GM20431 (cell line): ENCODE data around the gene TIPIN.
"Not testable (repeated sequence)": the region's sequence is repeated elsewhere in the genome, so short reads cannot be mapped to it uniquely, and the experiment has no call there.

ENCODE experiments used
- in situ Hi-C: fragments of 300-500 bp; cut with MseI, MboI; formaldehyde crosslinking; loops from one replicate; pipeline ENCODE4 v1.15.0; 2020; ENCODE audit warnings: low sequenced_read_pairs; ENCODE audit not compliant: unreplicated experiment

Gene TIPIN

DNA sequence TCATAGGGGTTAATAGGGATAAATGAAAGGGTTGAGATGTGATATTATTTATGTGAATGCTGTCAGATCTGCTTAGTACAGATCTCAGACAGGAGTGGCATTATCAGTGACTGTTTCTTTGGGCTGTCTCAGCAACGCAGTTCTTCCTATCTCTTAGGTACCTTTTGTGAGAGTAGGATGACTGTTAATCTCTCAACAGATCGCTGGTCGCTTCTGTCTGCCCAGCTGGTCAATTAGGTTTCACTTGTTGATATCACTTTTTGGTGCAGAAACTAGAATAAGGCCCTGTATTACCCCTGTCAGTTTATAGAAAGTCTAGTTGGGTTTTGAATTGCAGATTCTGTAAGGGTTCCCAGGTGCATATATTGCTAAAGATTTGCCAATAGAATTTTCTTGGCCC is 46.7 kb downstream of the TIPIN start:
- in situ Hi-C loops = no loop called here

- in situ Hi-C loops = no loop called here
Measured at GRCh38 chr15:66308531-66308930, 48.0 kb downstream of the TIPIN start.

DNA sequence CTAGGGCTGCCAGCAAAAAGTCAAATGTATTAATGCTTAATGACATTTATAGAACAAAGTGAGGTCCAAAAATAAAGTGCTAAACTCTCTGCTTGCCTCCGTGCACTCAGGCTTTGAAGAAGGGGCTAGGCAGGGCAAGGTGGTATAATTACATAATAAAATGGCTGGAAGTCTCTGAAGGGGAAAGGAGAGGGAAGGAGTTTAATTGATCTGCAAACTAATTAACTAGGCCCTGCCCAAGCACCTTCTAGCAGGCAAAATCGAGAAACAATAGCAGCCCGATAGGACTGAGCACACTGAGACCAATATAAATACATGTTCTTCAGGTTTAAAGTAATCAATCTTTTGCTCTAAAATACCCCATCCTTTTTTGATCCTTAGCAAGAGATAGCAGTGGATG is 50.1 kb downstream of the TIPIN start:
- in situ Hi-C loops = no loop called here

- in situ Hi-C loops = not testable (repeated sequence)
Measured at GRCh38 chr15:66304425-66304824, 52.1 kb downstream of the TIPIN start.

GRCh38 chr15:66302489-66303278 is 53.8 kb downstream of the TIPIN start:
- in situ Hi-C loops = no loop called here

- in situ Hi-C loops = loop anchor here (25.0 kb wide), 1 partner anchor 387 kb away; no protein-coding TSS in a partner anchor
Measured at GRCh38 chr15:66298803-66299251, 57.7 kb downstream of the TIPIN start.

DNA sequence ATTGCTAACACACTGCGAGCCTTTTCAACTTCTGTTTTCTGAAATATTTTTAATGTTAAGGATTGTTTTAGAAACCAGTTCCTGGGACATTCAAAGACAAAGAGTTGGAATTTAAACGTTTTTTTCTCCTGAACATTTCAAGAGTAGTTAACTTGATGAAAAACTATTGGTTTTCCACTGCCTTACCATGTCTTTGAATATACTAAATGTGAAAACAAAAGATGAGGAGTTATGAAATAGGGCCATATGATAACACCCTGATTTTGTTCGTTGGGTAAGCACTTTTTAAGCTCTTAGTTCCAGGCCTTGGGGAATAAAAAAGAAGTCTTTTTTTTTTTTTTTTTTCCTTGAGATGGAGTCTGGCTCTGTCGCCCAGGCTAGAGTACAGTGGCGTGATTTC is 60.3 kb downstream of the TIPIN start:
- in situ Hi-C loops = loop anchor here (25.0 kb wide), 1 partner anchor 384 kb away; no protein-coding TSS in a partner anchor

DNA sequence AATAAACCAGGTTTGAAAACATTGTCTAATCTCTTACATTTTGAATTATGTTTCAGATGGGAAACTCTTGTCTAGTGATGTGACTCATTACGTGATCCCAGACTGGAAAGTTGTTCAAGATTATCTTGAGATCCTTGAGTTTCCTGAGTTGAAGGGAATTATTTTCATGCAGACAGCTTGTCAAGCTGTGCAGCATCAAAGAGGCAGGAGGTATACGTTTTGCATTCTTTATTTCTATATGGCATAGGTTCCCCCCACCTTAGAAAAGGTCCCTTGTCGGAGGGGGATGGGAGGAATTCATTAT is 61.6 kb downstream of the TIPIN start:
- in situ Hi-C loops = loop anchor here (25.0 kb wide), 1 partner anchor 383 kb away; no protein-coding TSS in a partner anchor

DNA sequence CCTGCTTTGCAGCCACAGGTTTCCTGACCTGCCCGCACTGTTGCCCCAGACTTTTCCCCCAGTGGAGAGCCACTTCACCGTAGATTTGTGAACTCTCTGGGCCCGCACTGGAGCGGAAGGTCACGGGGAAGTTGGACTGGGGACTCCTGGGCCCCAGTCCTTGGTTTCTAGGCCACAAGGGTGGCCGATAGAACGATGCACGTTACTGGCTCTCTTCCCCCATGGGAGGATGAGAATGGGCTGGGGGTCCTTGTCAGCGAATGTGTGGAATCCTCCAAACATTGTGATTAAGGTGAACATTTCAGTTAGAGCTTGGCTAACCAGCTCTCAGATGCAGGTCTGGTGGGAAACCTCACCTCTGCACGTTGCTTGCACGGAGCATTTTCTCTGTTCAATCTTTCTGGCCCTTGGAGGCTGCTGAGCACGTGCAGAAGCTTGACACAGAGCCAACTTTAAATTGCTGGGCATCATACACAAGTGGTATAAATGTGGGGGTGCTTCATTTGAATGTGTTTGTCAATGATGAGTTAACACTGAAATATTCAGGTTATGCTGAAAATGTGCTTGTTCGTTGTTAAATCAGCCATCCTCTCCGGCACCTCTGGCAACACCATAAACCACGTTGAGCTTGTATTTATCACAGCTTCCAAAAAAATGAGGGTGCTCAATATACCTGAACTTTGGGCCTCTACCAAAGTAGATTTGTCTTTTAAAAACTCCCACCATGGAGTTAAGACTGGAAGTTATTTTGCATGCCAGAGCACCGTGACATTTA is 62.1 kb downstream of the TIPIN start:
- in situ Hi-C loops = loop anchor here (25.0 kb wide), 1 partner anchor 382 kb away; no protein-coding TSS in a partner anchor

DNA sequence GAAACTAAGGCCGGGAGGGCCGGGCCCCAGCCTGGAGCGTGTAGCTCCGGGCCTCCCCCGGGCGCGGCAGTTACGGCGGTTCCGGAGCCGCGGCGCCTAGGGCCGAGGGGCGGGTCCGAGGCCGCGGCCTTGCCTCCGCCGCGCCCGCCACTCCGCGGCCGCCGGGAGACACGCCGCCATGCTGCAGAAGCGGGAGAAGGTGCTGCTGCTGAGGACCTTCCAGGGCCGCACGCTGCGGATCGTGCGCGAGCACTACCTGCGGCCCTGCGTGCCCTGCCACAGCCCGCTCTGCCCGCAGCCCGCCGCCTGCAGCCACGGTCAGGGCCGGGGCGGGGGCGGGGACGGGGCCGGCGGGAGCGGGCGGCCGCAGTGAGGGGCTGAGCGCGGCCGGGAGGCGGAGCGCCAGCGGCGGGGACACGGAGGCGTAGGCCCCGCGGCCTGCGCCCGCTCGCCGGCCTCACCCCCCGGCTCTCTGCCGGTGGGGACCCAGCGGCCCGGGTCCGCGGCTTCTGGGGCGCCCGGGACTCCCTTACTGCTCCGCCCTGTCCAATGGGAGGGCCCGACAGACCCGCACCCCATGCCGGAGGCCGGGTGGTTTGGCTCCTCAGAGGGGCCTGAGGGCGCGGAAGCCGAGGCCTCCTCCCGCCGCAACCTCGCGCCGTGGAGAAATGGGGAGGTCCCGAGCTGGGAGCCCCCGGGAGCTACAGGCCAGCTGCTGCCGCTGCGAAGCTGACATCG is 62.9 kb downstream of the TIPIN start, which contains the start of gene DIS3L:
DIS3L (plus strand) TSS at position 150 of the 738 bp plus-strand sequence; CDS start at position 179, 29 bp downstream.
- in situ Hi-C loops = loop anchor here (25.0 kb wide), 1 partner anchor 381 kb away; no protein-coding TSS in a partner anchor

- in situ Hi-C loops = loop anchor here (25.0 kb wide), 1 partner anchor 380 kb away; no protein-coding TSS in a partner anchor
Measured at GRCh38 chr15:66292571-66293418, 63.7 kb downstream of the TIPIN start.

- in situ Hi-C loops = loop anchor here (25.0 kb wide), 1 partner anchor 380 kb away; no protein-coding TSS in a partner anchor
Measured at GRCh38 chr15:66291816-66292570, 64.5 kb downstream of the TIPIN start.

DNA sequence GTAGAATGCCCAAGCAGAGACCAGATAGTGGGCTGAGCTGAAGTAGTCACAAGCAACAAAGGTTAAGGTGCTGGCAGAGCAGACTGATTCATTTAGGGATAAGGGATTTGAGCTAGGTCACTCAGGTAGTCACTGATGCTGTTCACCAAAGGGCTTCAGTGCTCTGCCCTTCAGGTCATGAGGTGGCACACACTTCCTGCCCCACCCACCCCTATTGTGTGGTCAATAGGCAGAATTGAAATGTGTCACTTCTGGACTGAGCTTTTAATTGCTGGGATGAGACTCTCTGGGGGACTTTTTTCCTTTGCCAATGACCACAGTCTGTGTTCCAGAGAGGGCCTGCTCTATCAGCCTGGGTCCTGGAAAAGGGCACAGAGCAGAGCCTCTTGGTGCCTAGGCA is 66.0 kb downstream of the TIPIN start:
- in situ Hi-C loops = loop anchor here (25.0 kb wide), 1 partner anchor 378 kb away; no protein-coding TSS in a partner anchor

GRCh38 chr15:66290007-66290406 is 66.5 kb downstream of the TIPIN start:
- in situ Hi-C loops = loop anchor here (25.0 kb wide), 1 partner anchor 378 kb away; no protein-coding TSS in a partner anchor

DNA sequence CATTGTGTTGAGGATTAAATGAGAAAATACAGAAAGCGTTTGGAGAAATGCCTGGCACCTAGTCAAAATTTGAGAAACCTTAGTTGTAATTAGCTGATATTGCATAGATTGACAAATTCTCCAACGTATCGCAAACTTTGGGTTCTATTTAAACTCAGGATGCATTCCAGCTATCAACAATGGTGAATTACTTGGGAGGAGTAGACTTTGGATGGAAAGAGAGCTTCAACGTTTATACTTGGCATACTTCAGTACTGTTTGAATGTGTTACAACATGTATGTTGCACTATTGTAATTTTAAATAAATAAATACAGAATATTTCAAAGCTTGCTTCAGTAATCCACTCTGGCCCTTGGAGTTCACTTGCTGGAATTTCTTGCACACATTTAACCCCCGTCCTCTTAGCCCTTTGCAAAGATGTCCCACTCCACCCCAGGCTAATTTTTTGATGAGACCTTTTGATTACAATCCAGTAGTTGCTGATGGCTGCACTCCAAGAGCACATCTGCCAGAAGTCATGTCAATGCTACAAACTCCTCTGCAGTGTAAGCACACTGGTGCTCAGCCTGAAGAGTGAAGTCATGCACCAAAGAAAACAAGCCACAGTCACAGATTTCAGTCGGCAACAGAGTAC is 67.8 kb downstream of the TIPIN start:
- in situ Hi-C loops = loop anchor here (25.0 kb wide), 1 partner anchor 376 kb away; no protein-coding TSS in a partner anchor

DNA sequence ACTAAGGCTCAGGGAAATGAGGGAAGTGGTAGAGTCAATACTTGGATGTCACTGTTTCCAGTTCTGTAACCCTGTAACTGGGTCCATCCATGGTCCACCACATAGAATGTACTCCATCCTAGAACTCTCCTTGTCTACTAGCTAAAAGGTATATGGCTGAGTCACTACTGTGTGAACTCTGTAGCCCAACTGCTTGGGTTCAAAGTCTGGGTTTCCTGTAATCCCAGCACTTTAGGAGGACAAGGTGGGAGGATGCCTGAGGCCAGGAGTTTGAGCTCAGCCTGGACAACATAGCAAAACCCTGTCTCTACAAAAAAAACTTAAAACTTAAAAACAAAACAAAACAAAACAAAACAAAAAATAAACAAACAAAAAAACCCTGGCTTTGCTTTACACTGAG is 68.4 kb downstream of the TIPIN start:
- in situ Hi-C loops = loop anchor here (25.0 kb wide), 1 partner anchor 376 kb away; no protein-coding TSS in a partner anchor

- in situ Hi-C loops = loop anchor here (25.0 kb wide), 1 partner anchor 375 kb away; no protein-coding TSS in a partner anchor
Measured at GRCh38 chr15:66287461-66288057, 68.9 kb downstream of the TIPIN start.
